B cell (primary cell): ENCODE results near the gene DYNLT1. TPM values are rescaled to one million over a fixed set of nuclear protein-coding genes. Genes with fewer than 3 reads are reported as not detected.
"Not testable (repeated sequence)": the region's sequence is repeated elsewhere in the genome, so short reads cannot be mapped to it uniquely, and the experiment has no call there.

Experiments
- ATAC-seq: fragments of 200-7000 bp; cut with Tn5 transposase; one replicate; pipeline ENCODE4 v1.10.0; 2021; ENCODE audit warnings: low read depth, mild to moderate bottlenecking, moderate number of reproducible peaks, moderate library complexity
- CTCF ChIA-PET: fragments of 350-600 bp; sonication (Branson Sonifier 250); formaldehyde crosslinking; loops from one replicate; lab custom pipeline; 2021; ENCODE audit warnings: antibody characterized with exemption, inconsistent platforms; lab: Charles Lee
- POLR2A ChIA-PET: fragments of 350-600 bp; sonication (Branson Sonifier 250); formaldehyde crosslinking; loops from one replicate; lab custom pipeline; 2021; ENCODE audit warnings: antibody characterized with exemption; lab: Charles Lee
- DNase-seq: peaks from one replicate; pipeline ENCODE4 v3.0.0; 2013
- H2AFZ ChIP-seq: 2 replicates; pipeline ENCODE4 v1.6.1; 2012; ENCODE audit warnings: mild to moderate bottlenecking, low read depth, low read length; ENCODE audit not compliant: insufficient read depth, poor library complexity, severe bottlenecking
- H3K27ac ChIP-seq, 2 donors: 1 replicate in 1 of 2; 2 replicates in 1 of 2; pipeline ENCODE4 v1.5.1; 2012 to 2013; ENCODE audit warnings: low read length in 2 of 2, mild to moderate bottlenecking in 2 of 2, moderate library complexity in 1 of 2
- H3K27me3 ChIP-seq, 4 experiments: fragments of 200-600 bp in 1 of 4; sonication (generic) in 1 of 4; replicated peaks in 1 of 4; 1 replicate in 2 of 4; 2 replicates in 2 of 4; pipeline versions ENCODE4 v1.6.1 to v1.7.0; 2013 to 2016; ENCODE audit warnings: low read length in 3 of 4, mild to moderate bottlenecking in 2 of 4, mixed read lengths in 1 of 4, moderate library complexity in 1 of 4; ENCODE audit not compliant: insufficient read depth in 4 of 4, control insufficient read depth in 3 of 4; ENCODE audit errors: control extremely low read depth in 1 of 4
- H3K36me3 ChIP-seq, 2 experiments: replicated peaks in 1 of 2; 1 replicate in 1 of 2; 2 replicates in 1 of 2; pipeline versions ENCODE4 v1.6.1 to v1.7.1; 2013; ENCODE audit warnings: low read length in 1 of 2; ENCODE audit not compliant: insufficient read depth in 2 of 2, control insufficient read depth in 1 of 2; ENCODE audit errors: control extremely low read depth in 1 of 2, extremely low read depth in 1 of 2
- H3K4me1 ChIP-seq, 2 donors: fragments of 200-600 bp in 1 of 2; sonication (generic) in 1 of 2; 1 replicate in 1 of 2; 2 replicates in 1 of 2; pipeline versions ENCODE4 v1.5.1 to v1.6.1; 2013 to 2017; ENCODE audit warnings: low read length in 2 of 2; ENCODE audit not compliant: control insufficient read depth in 2 of 2, insufficient read depth in 2 of 2
- H3K4me2 ChIP-seq: replicated peaks from 2 replicates; pipeline ENCODE3; 2012; ENCODE audit warnings: mild to moderate bottlenecking, low read depth, low read length; ENCODE audit not compliant: poor library complexity, severe bottlenecking
- H3K4me3 ChIP-seq, 5 experiments: fragments of 200-600 bp in 1 of 5; sonication (generic) in 1 of 5; 1 replicate in 3 of 5; 2 replicates in 2 of 5; pipeline versions ENCODE4 v1.5.1 to v1.7.0; 2011 to 2016; ENCODE audit warnings: low read length in 4 of 5, mild to moderate bottlenecking in 4 of 5, low read depth in 2 of 5, control low read depth in 1 of 5, moderate library complexity in 1 of 5; ENCODE audit not compliant: insufficient read depth in 1 of 5; ENCODE audit errors: control extremely low read depth in 1 of 5, extremely low read depth in 1 of 5
- H3K79me2 ChIP-seq: fragments of 200-600 bp; sonication (generic); one replicate; pipeline ENCODE4 v1.6.0; 2016; ENCODE audit warnings: low read length; ENCODE audit not compliant: control insufficient read depth, insufficient read depth
- H3K9ac ChIP-seq: fragments of 200-600 bp; sonication (generic); 2 replicates; pipeline ENCODE4 v1.6.1; 2017; ENCODE audit warnings: mild to moderate bottlenecking, low read length, moderate library complexity
- H3K9me3 ChIP-seq, 3 donors: one replicate each; pipeline versions ENCODE4 v1.6.1 to v1.7.1; 2013; ENCODE audit warnings: low read length in 2 of 3; ENCODE audit not compliant: control insufficient read depth in 2 of 3, insufficient read depth in 1 of 3; ENCODE audit errors: control extremely low read depth in 1 of 3
- H4K20me1 ChIP-seq: 2 replicates; pipeline ENCODE4 v1.6.0; 2012; ENCODE audit warnings: mild to moderate bottlenecking, low read length; ENCODE audit not compliant: insufficient read depth, control insufficient read depth, poor library complexity, severe bottlenecking
- H3K27ac Mint-ChIP-seq: one replicate; pipeline ENCODE4 v1.8.0; 2021; ENCODE audit warnings: mixed read lengths
- H3K27me3 Mint-ChIP-seq: one replicate; pipeline ENCODE4 v1.8.0; 2021; ENCODE audit warnings: mixed read lengths
- H3K4me1 Mint-ChIP-seq: one replicate; pipeline ENCODE4 v1.8.0; 2021; ENCODE audit warnings: mixed read lengths
- H3K4me3 Mint-ChIP-seq: one replicate; pipeline ENCODE4 v1.8.0; 2021; ENCODE audit warnings: mixed read lengths
- H3K9me3 Mint-ChIP-seq: one replicate; pipeline ENCODE4 v1.8.0; 2022; ENCODE audit warnings: mixed read lengths; ENCODE audit not compliant: insufficient read depth
- CTCF ChIP-seq: fragments of 200-600 bp; IDR thresholded peaks from one replicate; pipeline ENCODE4 v1.8.0; 2022; ENCODE audit warnings: antibody characterized with exemption, mild to moderate bottlenecking
- EZH2 ChIP-seq: IDR thresholded peaks from 2 replicates; pipeline ENCODE4 v1.6.1; 2012; ENCODE audit warnings: borderline replicate concordance, low read depth, mild to moderate bottlenecking, moderate library complexity, low read length; ENCODE audit not compliant: insufficient read depth, poor library complexity, severe bottlenecking
- WGBS: methylation state at CpG from one replicate; pipeline ENCODE4 v1.1.5; 2013; ENCODE audit warnings: missing lambda C conversion rate; ENCODE audit not compliant: insufficient coverage; 5-methylcytosine and 5-hydroxymethylcytosine counted together
- intact Hi-C: fragments of 100-400 bp; cut with micrococcal nuclease; formaldehyde crosslinking; loops from one replicate; pipeline ENCODE4 v1.10.0; 2022
- polyA plus RNA-seq: library from polyadenylated mRNA; depleted of rRNA; stranded (reverse); fragments of >200 nt; gene quantifications from 2 replicates; pipeline ENCODE4 v1.2.3, GENCODE V29; 2012
- total RNA-seq, 2 donors: library from RNA; stranded (reverse); fragments of 120-200 nt in 1 of 2; gene quantifications; 1 replicate in 1 of 2; 2 replicates in 1 of 2; pipeline versions ENCODE4 v1.2.3 to v1.2.4, GENCODE V29; 2013 to 2022

The DYNLT1 gene
- total and polyA plus RNA-seq, 2 donors (not counting 1 experiment from before 2014, with no cell fraction given), result 34.8 to 62.6 TPM

GRCh38 chr6:158674342-158675131 lies 30.0 kb upstream of the DYNLT1 start:
- H3K9ac ChIP-seq, result no peak overlapping the region
- no peak overlapping the region for H3K4me3 ChIP-seq
- H3K4me1 ChIP-seq, result no peaks in the 10 kb centered on the region
- H3K27ac Mint-ChIP-seq, result no peak overlapping the region
- no peak overlapping the region for H3K27ac ChIP-seq
- no peaks in the 10 kb centered on the region for H3K9me3 Mint-ChIP-seq
- H3K4me3 Mint-ChIP-seq, result no peak overlapping the region
- DNase-seq (no peak), ATAC-seq (no peak)
- H3K9me3 ChIP-seq, result no peaks in the 10 kb centered on the region
- ChIA-PET POLR2A (no interaction called here), CTCF (interaction anchor here (0.6 to 4.1 kb wide), 3 partner anchors 12 to 17 kb away, joined by 3 to 11 read pairs (median 5); no protein-coding TSS in a partner anchor)
- no peaks in the 10 kb centered on the region for H3K36me3 ChIP-seq
- WGBS, result 97% methylated on average over 9 of the region's 14 CpGs
- no peaks in the 10 kb centered on the region for H3K79me2 ChIP-seq
- TF ChIP-seq EZH2, result no peak
- TF ChIP-seq CTCF, result no peak
- no peak overlapping the region for H2AFZ ChIP-seq
- intact Hi-C loops, result no loop called here
- H4K20me1 ChIP-seq, result no peaks in the 10 kb centered on the region
- no peak overlapping the region for H3K4me2 ChIP-seq
- no peaks in the 10 kb centered on the region for H3K27me3 Mint-ChIP-seq
- no peaks in the 10 kb centered on the region for H3K4me1 Mint-ChIP-seq
- H3K27me3 ChIP-seq, result peaks cover 0 to 2% (median 0%) of the 10 kb centered on the region in 4 experiments

- Histone ChIP-seq H3K36me3 (no peaks in the 10 kb centered on the region), H3K9ac (no peak overlapping the region), H3K9me3 (no peaks in the 10 kb centered on the region), H3K27me3 (peaks cover 0 to 2% (median 0%) of the 10 kb centered on the region in 4 experiments), H4K20me1 (no peaks in the 10 kb centered on the region), H2AFZ (no peak overlapping the region), H3K4me2 (no peak overlapping the region), H3K4me3 (no peak overlapping the region), H3K27ac (no peak overlapping the region), H3K79me2 (no peaks in the 10 kb centered on the region), H3K4me1 (peaks cover 2 to 9% of the 10 kb centered on the region in 2 donors)
- Mint-ChIP-seq H3K27me3 (no peaks in the 10 kb centered on the region), H3K27ac (no peak overlapping the region), H3K4me1 (peaks cover 2% of the 10 kb centered on the region), H3K4me3 (no peak overlapping the region), H3K9me3 (no peaks in the 10 kb centered on the region)
- DNase-seq (no peak), ATAC-seq (no peak)
- intact Hi-C loops, result no loop called here
- ChIA-PET POLR2A (no interaction called here), CTCF (interaction anchor here (0.7 to 4.1 kb wide), 3 partner anchors 12 to 18 kb away, joined by 3 to 11 read pairs (median 4); no protein-coding TSS in a partner anchor)
- 100% methylated on average over 4 of the region's 6 CpGs for WGBS
- TF ChIP-seq CTCF (no peak), EZH2 (no peak)
These were observed 28.2 kb upstream of the DYNLT1 start for GRCh38 chr6:158672726-158673125.

- H3K4me2 ChIP-seq, H3K4me3 ChIP-seq, H3K27ac Mint-ChIP-seq, H3K9me3 Mint-ChIP-seq, ATAC-seq, H3K27me3 ChIP-seq, intact Hi-C loops, H2AFZ ChIP-seq, H3K4me1 Mint-ChIP-seq, H3K79me2 ChIP-seq, H3K36me3 ChIP-seq, H3K9ac ChIP-seq, H4K20me1 ChIP-seq, H3K9me3 ChIP-seq, H3K27ac ChIP-seq, H3K27me3 Mint-ChIP-seq, H3K4me3 Mint-ChIP-seq, DNase-seq: not testable (repeated sequence)
- POLR2A ChIA-PET, result interaction anchor here (0.7 kb wide), 1 partner anchor 32 kb away, joined by 3 read pairs; no protein-coding TSS in a partner anchor
- 86% methylated on average over 7 of the region's 8 CpGs for WGBS
- CTCF ChIA-PET, result interaction anchor here (1.1 to 4.1 kb wide), 2 partner anchors 11 to 19 kb away, joined by 4 to 11 read pairs; no protein-coding TSS in a partner anchor
- H3K4me1 ChIP-seq, result peaks cover 8 to 15% of the 10 kb centered on the region in 2 donors
These were observed 27.6 kb upstream of the DYNLT1 start for GRCh38 chr6:158672119-158672518.
